Endodermal cell (in vitro differentiated cells): ENCODE results near the gene KLHDC9. TPM values are rescaled to one million over a fixed set of nuclear protein-coding genes. Genes with fewer than 3 reads are reported as not detected.

ENCODE experiments used
- DNase-seq: peaks from one replicate; pipeline ENCODE4 v3.0.0-alpha.2; 2017
- H3K27ac ChIP-seq: 2 replicates; pipeline ENCODE4 v1.5.1; 2013; ENCODE audit warnings: mild to moderate bottlenecking, low read depth, low read length, moderate library complexity
- H3K27me3 ChIP-seq: 2 replicates; pipeline ENCODE4 v1.6.1; 2013; ENCODE audit warnings: mild to moderate bottlenecking, low read length, moderate library complexity; ENCODE audit not compliant: insufficient read depth, control insufficient read depth, poor library complexity, severe bottlenecking
- H3K36me3 ChIP-seq: 2 replicates; pipeline ENCODE4 v1.7.0; 2013; ENCODE audit warnings: mild to moderate bottlenecking, low read length, moderate library complexity; ENCODE audit not compliant: control insufficient read depth, insufficient read depth
- H3K4me1 ChIP-seq: one replicate; pipeline ENCODE4 v1.7.0; 2013; ENCODE audit warnings: low read length; ENCODE audit not compliant: control insufficient read depth, insufficient read depth
- H3K4me3 ChIP-seq: 2 replicates; pipeline ENCODE4 v1.5.1; 2013; ENCODE audit warnings: mild to moderate bottlenecking, low read length, moderate library complexity
- H3K9ac ChIP-seq: 2 replicates; pipeline ENCODE4 v1.6.1; 2013; ENCODE audit warnings: mild to moderate bottlenecking, low read length, moderate library complexity; ENCODE audit not compliant: poor library complexity, severe bottlenecking; ENCODE audit errors: extremely low read depth
- H3K9me3 ChIP-seq: 2 replicates; pipeline ENCODE4 v1.6.1; 2013; ENCODE audit warnings: mild to moderate bottlenecking, low read length, moderate library complexity; ENCODE audit not compliant: control insufficient read depth
- H3K27ac Mint-ChIP-seq: 2 replicates; pipeline ENCODE4 v1.8.0; 2020; ENCODE audit warnings: mixed read lengths
- H3K27me3 Mint-ChIP-seq: 2 replicates; pipeline ENCODE4 v1.8.0; 2021; ENCODE audit warnings: mild to moderate bottlenecking, mixed read lengths; ENCODE audit not compliant: insufficient read depth
- H3K36me3 Mint-ChIP-seq: 2 replicates; pipeline ENCODE4 v1.8.0; 2020; ENCODE audit warnings: low read depth, mixed read lengths
- H3K4me1 Mint-ChIP-seq: 2 replicates; pipeline ENCODE4 v1.8.0; 2020; ENCODE audit warnings: mixed read lengths
- H3K4me3 Mint-ChIP-seq: 2 replicates; pipeline ENCODE4 v1.8.0; 2020; ENCODE audit warnings: mild to moderate bottlenecking, moderate library complexity, mixed read lengths
- H3K9me3 Mint-ChIP-seq: 2 replicates; pipeline ENCODE4 v1.8.0; 2020; ENCODE audit warnings: mild to moderate bottlenecking, mixed read lengths
- CTCF ChIP-seq: fragments of 200-600 bp; sonication (generic); conservative IDR thresholded peaks from 2 replicates; pipeline ENCODE4 v1.5.0; 2021; ENCODE audit warnings: antibody characterized with exemption, mild to moderate bottlenecking
- WGBS, 2 experiments: methylation state at CpG; one replicate each; pipeline versions ENCODE4 v1.1.5 to v1.1.7; 2013; ENCODE audit warnings: missing lambda C conversion rate in 2 of 2, mixed read lengths in 1 of 2; ENCODE audit not compliant: insufficient coverage in 1 of 2, insufficient read length in 1 of 2; 5-methylcytosine and 5-hydroxymethylcytosine counted together
- total RNA-seq, 2 donors: library from RNA; stranded (reverse); fragmentation: NEBNext Ultra II Directional in 1 of 2; extraction: Animal tissue kit (Norgen Biotek cat#: 25700) in 1 of 2; gene quantifications; 2 replicates in 1 of 2; 3 replicates in 1 of 2; pipeline ENCODE4 v1.2.1, GENCODE V29; 2021

Gene KLHDC9
- total RNA-seq, 2 donors from 2014 or later = 14.6 to 25.4 TPM

- H3K9me3 Mint-ChIP-seq = no peaks in the 10 kb centered on the region
- Histone ChIP-seq H3K27ac (no peak overlapping the region), H3K9me3 (no peaks in the 10 kb centered on the region), H3K36me3 (peaks cover 16% of the 10 kb centered on the region), H3K9ac (no peak overlapping the region), H3K27me3 (peaks cover 10% of the 10 kb centered on the region), H3K4me3 (no peak overlapping the region), H3K4me1 (no peaks in the 10 kb centered on the region)
- peaks cover 4% of the 10 kb centered on the region for H3K4me1 Mint-ChIP-seq
- WGBS, 2 experiments = 78 to 81% methylated on average over 1 of the region's 1 CpG
- TF ChIP-seq CTCF = no peak
- H3K27ac Mint-ChIP-seq = no peak overlapping the region
- H3K4me3 Mint-ChIP-seq = no peak overlapping the region
- H3K36me3 Mint-ChIP-seq = peaks cover 16% of the 10 kb centered on the region
- no peak for DNase-seq
- H3K27me3 Mint-ChIP-seq = peaks cover 10% of the 10 kb centered on the region
Measured at GRCh38 chr1:161096530-161096929, 1.6 kb upstream of the KLHDC9 start.

GRCh38 chr1:161099090-161099802 lies 1.1 kb downstream of the KLHDC9 start:
- no peaks in the 10 kb centered on the region for H3K4me1 ChIP-seq
- Mint-ChIP-seq H3K36me3 (peaks cover 24% of the 10 kb centered on the region), H3K4me3 (peak overlapping the region; percentile 72), H3K27ac (peak overlapping the region; percentile 24), H3K4me1 (peaks cover 4% of the 10 kb centered on the region), H3K9me3 (no peaks in the 10 kb centered on the region), H3K27me3 (peaks cover 8% of the 10 kb centered on the region)
- peak overlapping the region; percentile 78 for H3K9ac ChIP-seq
- no peak for TF ChIP-seq CTCF
- H3K9me3 ChIP-seq = no peaks in the 10 kb centered on the region
- 91 to 98% methylated on average over 4 to 9 of the region's 9 CpGs for WGBS, 2 experiments
- peak overlapping the region; percentile 82 for H3K4me3 ChIP-seq
- peak; percentile 31 for DNase-seq
- no peak overlapping the region for H3K27ac ChIP-seq
- H3K27me3 ChIP-seq = peaks cover 10% of the 10 kb centered on the region
- peaks cover 24% of the 10 kb centered on the region for H3K36me3 ChIP-seq

GRCh38 chr1:161100556-161100955 lies 2.4 kb downstream of the KLHDC9 start:
- no peaks in the 10 kb centered on the region for H3K9me3 ChIP-seq
- H3K36me3 ChIP-seq = peaks cover 24% of the 10 kb centered on the region
- Mint-ChIP-seq H3K9me3 (no peaks in the 10 kb centered on the region), H3K4me3 (no peak overlapping the region), H3K36me3 (peaks cover 24% of the 10 kb centered on the region), H3K4me1 (peaks cover 4% of the 10 kb centered on the region), H3K27ac (no peak overlapping the region), H3K27me3 (peaks cover 4% of the 10 kb centered on the region)
- H3K9ac ChIP-seq = no peak overlapping the region
- H3K27me3 ChIP-seq = no peaks in the 10 kb centered on the region
- no peak for TF ChIP-seq CTCF
- peak; percentile 9 for DNase-seq
- WGBS, 2 experiments = 86 to 100% methylated on average over 1 to 2 of the region's 2 CpGs
- no peaks in the 10 kb centered on the region for H3K4me1 ChIP-seq
- no peak overlapping the region for H3K4me3 ChIP-seq
- no peak overlapping the region for H3K27ac ChIP-seq
